IMR-90 (cell line): ENCODE data around the gene LDLRAD4. TPM values are rescaled to one million over a fixed set of nuclear protein-coding genes. Genes with fewer than 3 reads are reported as not detected.

ENCODE experiments used
- ATAC-seq: fragments of 200-7000 bp; cut with Tn5 transposase; 2 replicates; pipeline ENCODE4 v1.9.1; 2020; ENCODE audit warnings: low read depth, mild to moderate bottlenecking, moderate library complexity
- BruUV-seq: library from RNA; stranded (reverse); fragments of 400-500 nt; replicated peaks from 2 replicates; lab custom pipeline; 2021; lab: Mats Ljungman, UMichigan
- CTCF ChIA-PET: fragments of 300-600 bp; formaldehyde crosslinking; extraction: SDS; loops from one replicate; lab custom pipeline; 2021; ENCODE audit warnings: antibody characterized with exemption; lab: Yijun Ruan, JAX
- POLR2A ChIA-PET: fragments of 300-600 bp; sonication (Branson Sonifier 250); formaldehyde crosslinking; loops from one replicate; lab custom pipeline; 2022; ENCODE audit warnings: antibody characterized with exemption; ENCODE audit not compliant: unreplicated experiment; lab: Charles Lee
- DNase-seq: peaks from one replicate; pipeline ENCODE4 v3.0.0; 2013
- H2AFZ ChIP-seq: replicated peaks from 2 replicates; pipeline ENCODE3; 2013; ENCODE audit warnings: low read length, mild to moderate bottlenecking; ENCODE audit not compliant: poor library complexity
- H2AK5ac ChIP-seq: 2 replicates; pipeline ENCODE4 v1.6.1; 2013; ENCODE audit warnings: low read depth, low read length, inconsistent platforms
- H2AK9ac ChIP-seq: replicated peaks from 2 replicates; pipeline ENCODE3; 2013; ENCODE audit warnings: mild to moderate bottlenecking, low read depth, low read length, moderate library complexity; ENCODE audit not compliant: poor library complexity
- H2BK120ac ChIP-seq: 2 replicates; pipeline ENCODE4 v1.6.1; 2013; ENCODE audit warnings: low read depth, low read length, inconsistent platforms
- H2BK15ac ChIP-seq: 3 replicates; pipeline ENCODE4 v1.6.1; 2013; ENCODE audit warnings: low read depth, low read length, inconsistent platforms
- H2BK20ac ChIP-seq: 2 replicates; pipeline ENCODE4 v1.6.1; 2013; ENCODE audit warnings: low read depth, mild to moderate bottlenecking, inconsistent platforms, low read length, moderate library complexity
- H2BK5ac ChIP-seq: 2 replicates; pipeline ENCODE4 v1.6.1; 2013; ENCODE audit warnings: mild to moderate bottlenecking, low read depth, low read length, inconsistent platforms; ENCODE audit not compliant: poor library complexity, severe bottlenecking
- H3K14ac ChIP-seq: replicated peaks from 2 replicates; pipeline ENCODE4 v1.6.1; 2013; ENCODE audit warnings: low read depth, low read length, inconsistent platforms
- H3K18ac ChIP-seq: 2 replicates; pipeline ENCODE4 v1.6.1; 2013; ENCODE audit warnings: low read depth, low read length, control low read depth
- H3K23ac ChIP-seq: 2 replicates; pipeline ENCODE4 v1.6.1; 2013; ENCODE audit warnings: low read depth, low read length, inconsistent platforms
- H3K27ac ChIP-seq: 2 replicates; pipeline ENCODE4 v1.5.1; 2013; ENCODE audit warnings: mild to moderate bottlenecking, control low read depth, low read length; ENCODE audit not compliant: insufficient read depth
- H3K27me3 ChIP-seq: 2 replicates; pipeline ENCODE4 v1.6.1; 2013; ENCODE audit warnings: low read length; ENCODE audit not compliant: control insufficient read depth, insufficient read depth
- H3K36me3 ChIP-seq: 2 replicates; pipeline ENCODE4 v1.6.1; 2013; ENCODE audit warnings: low read length, mixed read lengths; ENCODE audit not compliant: control insufficient read depth, insufficient read depth
- H3K4ac ChIP-seq: 2 replicates; pipeline ENCODE4 v1.6.1; 2013; ENCODE audit warnings: low read depth, low read length, inconsistent platforms
- H3K4me1 ChIP-seq: 2 replicates; pipeline ENCODE4 v1.6.1; 2013; ENCODE audit warnings: low read length, mixed read lengths; ENCODE audit not compliant: control insufficient read depth, insufficient read depth
- H3K4me2 ChIP-seq: 2 replicates; pipeline ENCODE4 v1.6.1; 2013; ENCODE audit warnings: low read depth, mild to moderate bottlenecking, control low read depth, low read length, moderate library complexity
- H3K4me3 ChIP-seq: 2 replicates; pipeline ENCODE4 v1.5.1; 2013; ENCODE audit warnings: low read depth, mild to moderate bottlenecking, control low read depth, low read length, moderate library complexity; ENCODE audit not compliant: insufficient read depth
- H3K56ac ChIP-seq: 2 replicates; pipeline ENCODE4 v1.6.1; 2013; ENCODE audit warnings: low read length, inconsistent platforms; ENCODE audit not compliant: insufficient read depth; ENCODE audit errors: extremely low read depth
- H3K79me1 ChIP-seq, 2 experiments: 2 replicates each; pipeline ENCODE4 v1.6.1; 2013; ENCODE audit warnings: low read length in 2 of 2, inconsistent platforms in 1 of 2, low read depth in 1 of 2
- H3K9ac ChIP-seq: 2 replicates; pipeline ENCODE4 v1.6.1; 2013; ENCODE audit warnings: low read depth, low read length, control low read depth
- H3K9me1 ChIP-seq: 2 replicates; pipeline ENCODE4 v1.6.1; 2013; ENCODE audit warnings: low read length, inconsistent platforms; ENCODE audit not compliant: insufficient read depth
- H3K9me3 ChIP-seq: 2 replicates; pipeline ENCODE4 v1.6.1; 2013; ENCODE audit warnings: low read length; ENCODE audit not compliant: control insufficient read depth, insufficient read depth
- H4K20me1 ChIP-seq: 2 replicates; pipeline ENCODE4 v1.6.1; 2013; ENCODE audit warnings: low read length, inconsistent platforms; ENCODE audit not compliant: insufficient read depth
- H4K5ac ChIP-seq: 2 replicates; pipeline ENCODE4 v1.6.1; 2013; ENCODE audit warnings: mild to moderate bottlenecking, low read depth, low read length, control low read depth
- H4K8ac ChIP-seq, 2 experiments: 2 replicates each; pipeline ENCODE4 v1.6.1; 2013; ENCODE audit warnings: low read depth in 2 of 2, low read length in 2 of 2, control low read depth in 1 of 2, inconsistent platforms in 1 of 2
- H4K91ac ChIP-seq: 2 replicates; pipeline ENCODE4 v1.6.1; 2013; ENCODE audit warnings: low read depth, low read length, inconsistent platforms; ENCODE audit not compliant: insufficient read depth
- BHLHE40 ChIP-seq: fragments of 150-350 bp; IDR thresholded peaks from 2 replicates; pipeline ENCODE4 v1.6.1; 2016; ENCODE audit warnings: mild to moderate bottlenecking, low read depth, low read length
- CEBPB ChIP-seq: IDR thresholded peaks from 2 replicates; pipeline ENCODE4 v1.6.1; 2012; ENCODE audit warnings: low read depth, low read length, improper control_type of control experiment
- FOS ChIP-seq: fragments of 150-350 bp; IDR thresholded peaks from 2 replicates; pipeline ENCODE4 v1.6.1; 2016; ENCODE audit warnings: low read depth, low read length
- MAFK ChIP-seq: IDR thresholded peaks from 2 replicates; pipeline ENCODE4 v1.6.1; 2012; ENCODE audit warnings: low read depth, low read length, improper control_type of control experiment
- MAZ ChIP-seq: IDR thresholded peaks from 2 replicates; pipeline ENCODE4 v1.6.1; 2012; ENCODE audit warnings: low read depth, mild to moderate bottlenecking, low read length, improper control_type of control experiment, moderate library complexity, borderline replicate concordance
- NFE2L2 ChIP-seq: fragments of 150-350 bp; IDR thresholded peaks from 2 replicates; pipeline ENCODE4 v1.6.1; 2016; ENCODE audit warnings: low read depth, mild to moderate bottlenecking, low read length
- POLR2A ChIP-seq: IDR thresholded peaks from 2 replicates; pipeline ENCODE4 v1.6.1; 2012; ENCODE audit warnings: mild to moderate bottlenecking, low read depth, low read length
- RFX5 ChIP-seq: IDR thresholded peaks from 2 replicates; pipeline ENCODE4 v1.8.0; 2012; ENCODE audit warnings: low read depth, mild to moderate bottlenecking, low read length, moderate library complexity
- SMC3 ChIP-seq: fragments of 150-350 bp; IDR thresholded peaks from 2 replicates; pipeline ENCODE4 v1.6.1; 2016; ENCODE audit warnings: low read depth, mild to moderate bottlenecking, antibody characterized with exemption, low read length, moderate library complexity
- WGBS, 2 experiments: methylation state at CpG; one replicate each; pipeline versions ENCODE4 v1.1.5 to v1.1.7; 2013; ENCODE audit warnings: missing lambda C conversion rate in 2 of 2; ENCODE audit not compliant: insufficient read length in 1 of 2; ENCODE audit errors: extremely low coverage in 2 of 2; 5-methylcytosine and 5-hydroxymethylcytosine counted together
- dilution Hi-C: fragments of 300-500 bp; cut with HindIII; formaldehyde crosslinking; loops from one replicate; pipeline ENCODE4 v1.14.3; 2018; ENCODE audit warnings: low sequenced_read_pairs; ENCODE audit not compliant: unreplicated experiment
- in situ Hi-C: fragments of 300-500 bp; cut with MboI; formaldehyde crosslinking; loops from 3 replicates; pipeline ENCODE4 v1.14.3; 2019; ENCODE audit warnings: low sequenced_read_pairs, inconsistent platforms, mixed read lengths
- intact Hi-C: fragments of 100-400 bp; cut with micrococcal nuclease; formaldehyde crosslinking; loops from 2 replicates; pipeline ENCODE4 v1.10.0; 2022
- polyA plus RNA-seq, 3 experiments: library from polyadenylated mRNA; depleted of rRNA; stranded (reverse); fragments of >200 nt; gene quantifications; 2 replicates each; pipeline ENCODE4 v1.2.3, GENCODE V29; 2012; ENCODE audit warnings: low replicate concordance in 1 of 3
- total RNA-seq: library from RNA; depleted of rRNA; stranded (reverse); fragments of >200 nt; gene quantifications from 2 replicates; pipeline ENCODE4 v1.2.3, GENCODE V29; 2012
- TF ChIP-seq, protein P1 (sequence below): fragments of 150-350 bp; IDR thresholded peaks from 2 replicates; pipeline ENCODE4 v1.6.1; 2016; ENCODE audit warnings: low read depth, mild to moderate bottlenecking, low read length, moderate library complexity, borderline replicate concordance
- TF ChIP-seq, protein P2 (sequence below): conservative IDR thresholded peaks from 2 replicates; pipeline ENCODE4 v1.5.1; 2012; ENCODE audit warnings: mild to moderate bottlenecking, low read depth, low read length, improper control_type of control experiment

The LDLRAD4 gene
- total and polyA plus RNA-seq, 2 of the 4 experiments (the other 2 are of a cell fraction) = not detected

DNA sequence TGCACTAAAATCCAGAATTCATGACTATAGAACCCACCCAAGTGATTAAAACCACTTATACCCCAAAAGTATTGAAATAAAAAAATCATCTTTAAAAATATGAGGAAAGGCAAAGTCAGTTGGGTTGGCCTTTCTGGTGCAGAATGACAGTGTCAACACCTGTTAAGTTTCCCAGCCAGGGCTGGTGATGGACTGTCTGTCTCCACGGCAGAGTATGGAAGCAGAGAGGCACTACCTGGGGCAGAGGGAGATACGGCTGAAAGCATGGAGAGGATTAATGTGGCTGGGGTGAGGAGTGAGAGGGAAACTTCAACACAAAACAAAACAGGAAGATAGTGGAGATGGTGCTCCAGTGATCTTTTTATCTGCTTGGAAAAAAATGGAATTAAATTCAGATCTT is 292.0 kb downstream of the LDLRAD4 start:
- H3K4me1 ChIP-seq = no peaks in the 10 kb centered on the region
- no peak overlapping the region for H2BK15ac ChIP-seq
- no peak overlapping the region for H3K14ac ChIP-seq
- no peak overlapping the region for H4K8ac ChIP-seq
- no CpG with 5 or more reads among the region's 2 CpGs for WGBS, 2 experiments
- H3K27me3 ChIP-seq = peaks cover 2% of the 10 kb centered on the region
- H2AK5ac ChIP-seq = no peak overlapping the region
- in situ Hi-C loops = no loop called here
- POLR2A ChIA-PET = no interaction called here
- DNase-seq (no peak), ATAC-seq (no peak)
- no peaks in the 10 kb centered on the region for H3K79me1 ChIP-seq
- no peaks in the 10 kb centered on the region for H3K9me1 ChIP-seq
- H3K9me3 ChIP-seq = no peaks in the 10 kb centered on the region
- no peak overlapping the region for H3K4me3 ChIP-seq
- H2BK5ac ChIP-seq = no peak overlapping the region
- intact Hi-C loops = no loop called here
- no peak overlapping the region for H3K4ac ChIP-seq
- H2AFZ ChIP-seq = no peak overlapping the region
- no peak overlapping the region for H3K4me2 ChIP-seq
- no peak overlapping the region for H3K56ac ChIP-seq
- H3K23ac ChIP-seq = no peak overlapping the region
- dilution Hi-C loops = no loop called here
- CTCF ChIA-PET = no interaction called here
- H4K91ac ChIP-seq = no peak overlapping the region
- no peak overlapping the region for H3K18ac ChIP-seq
- no peak overlapping the region for H2AK9ac ChIP-seq
- no peak overlapping the region for H4K5ac ChIP-seq
- no peaks in the 10 kb centered on the region for H4K20me1 ChIP-seq
- H2BK20ac ChIP-seq = no peak overlapping the region
- no peaks in the 10 kb centered on the region for H3K36me3 ChIP-seq
- BruUV-seq = no TSS peak
- H3K9ac ChIP-seq = no peak overlapping the region
- no peak overlapping the region for H3K27ac ChIP-seq
- no peak overlapping the region for H2BK120ac ChIP-seq
- TF ChIP-seq BHLHE40 (no peak), NFE2L2 (no peak), MAFK (no peak), SMC3 (no peak), RFX5 (no peak), MAZ (no peak), CEBPB (no peak), POLR2A (no peak), FOS (no peak)
- TF ChIP-seq, protein P1, sequence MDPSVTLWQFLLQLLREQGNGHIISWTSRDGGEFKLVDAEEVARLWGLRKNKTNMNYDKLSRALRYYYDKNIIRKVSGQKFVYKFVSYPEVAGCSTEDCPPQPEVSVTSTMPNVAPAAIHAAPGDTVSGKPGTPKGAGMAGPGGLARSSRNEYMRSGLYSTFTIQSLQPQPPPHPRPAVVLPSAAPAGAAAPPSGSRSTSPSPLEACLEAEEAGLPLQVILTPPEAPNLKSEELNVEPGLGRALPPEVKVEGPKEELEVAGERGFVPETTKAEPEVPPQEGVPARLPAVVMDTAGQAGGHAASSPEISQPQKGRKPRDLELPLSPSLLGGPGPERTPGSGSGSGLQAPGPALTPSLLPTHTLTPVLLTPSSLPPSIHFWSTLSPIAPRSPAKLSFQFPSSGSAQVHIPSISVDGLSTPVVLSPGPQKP = no peak
- TF ChIP-seq, protein P2, sequence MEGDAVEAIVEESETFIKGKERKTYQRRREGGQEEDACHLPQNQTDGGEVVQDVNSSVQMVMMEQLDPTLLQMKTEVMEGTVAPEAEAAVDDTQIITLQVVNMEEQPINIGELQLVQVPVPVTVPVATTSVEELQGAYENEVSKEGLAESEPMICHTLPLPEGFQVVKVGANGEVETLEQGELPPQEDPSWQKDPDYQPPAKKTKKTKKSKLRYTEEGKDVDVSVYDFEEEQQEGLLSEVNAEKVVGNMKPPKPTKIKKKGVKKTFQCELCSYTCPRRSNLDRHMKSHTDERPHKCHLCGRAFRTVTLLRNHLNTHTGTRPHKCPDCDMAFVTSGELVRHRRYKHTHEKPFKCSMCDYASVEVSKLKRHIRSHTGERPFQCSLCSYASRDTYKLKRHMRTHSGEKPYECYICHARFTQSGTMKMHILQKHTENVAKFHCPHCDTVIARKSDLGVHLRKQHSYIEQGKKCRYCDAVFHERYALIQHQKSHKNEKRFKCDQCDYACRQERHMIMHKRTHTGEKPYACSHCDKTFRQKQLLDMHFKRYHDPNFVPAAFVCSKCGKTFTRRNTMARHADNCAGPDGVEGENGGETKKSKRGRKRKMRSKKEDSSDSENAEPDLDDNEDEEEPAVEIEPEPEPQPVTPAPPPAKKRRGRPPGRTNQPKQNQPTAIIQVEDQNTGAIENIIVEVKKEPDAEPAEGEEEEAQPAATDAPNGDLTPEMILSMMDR = no peak
